ENCODE results near the gene ZCCHC7.

The ZCCHC7 gene

DNA sequence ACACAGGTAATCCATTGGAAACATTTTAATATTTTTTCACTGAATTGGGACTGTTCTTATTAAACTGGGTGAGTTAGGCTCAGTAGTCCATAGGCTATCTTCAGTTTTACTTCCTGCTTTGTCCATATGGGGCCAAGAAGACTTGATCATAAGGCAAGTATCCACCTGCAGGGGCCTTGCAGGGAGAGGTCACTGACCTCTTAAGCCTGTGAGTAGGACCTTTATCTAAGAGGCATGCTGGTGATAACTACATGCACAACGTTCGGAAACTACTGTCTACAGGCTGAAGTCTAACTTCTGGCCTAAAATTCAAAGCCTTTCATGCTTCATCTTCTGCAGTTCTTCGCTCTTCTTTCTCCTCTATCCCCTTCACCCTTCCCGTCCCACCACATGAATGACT is 242.1 kb downstream of the ZCCHC7 start:
- no peaks in the 10 kb centered on the region for H3K9me3 ChIP-seq (ENCODE audit: control insufficient read depth, insufficient read depth, low read length)
- H3K9ac ChIP-seq (ENCODE audit: low read depth, low read length) = no peak overlapping the region
- H3K4me3 ChIP-seq (ENCODE audit: low read depth, low read length) = no peak overlapping the region
- no peaks in the 10 kb centered on the region for H3K4me1 ChIP-seq (ENCODE audit: control insufficient read depth, insufficient read depth, low read length)
- no peak overlapping the region for H3K27ac ChIP-seq (ENCODE audit: low read depth, low read length)
- H3K27me3 ChIP-seq (ENCODE audit: control insufficient read depth, insufficient read depth, low read length) = no peaks in the 10 kb centered on the region
- H3K36me3 ChIP-seq (ENCODE audit: control insufficient read depth, insufficient read depth, low read length) = no peaks in the 10 kb centered on the region

DNA sequence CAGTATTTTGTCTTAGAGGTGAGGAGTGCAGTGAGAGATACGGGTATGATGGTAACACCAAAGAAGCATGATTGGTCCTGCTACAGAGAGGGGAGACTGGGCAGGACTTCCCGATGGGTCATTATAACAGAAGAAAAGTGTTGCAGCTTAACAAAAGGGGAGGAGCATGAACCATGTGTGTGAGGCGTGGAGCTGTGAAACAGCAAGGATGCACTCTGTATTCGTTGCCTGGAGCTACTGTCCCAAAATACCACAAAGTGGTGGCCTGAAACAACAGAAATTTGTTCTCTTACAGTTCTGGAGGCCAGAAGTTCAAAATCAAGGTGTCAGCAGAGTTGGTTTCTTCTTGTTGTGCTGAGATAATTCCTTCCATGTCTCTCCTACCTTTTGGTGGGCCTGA is 242.8 kb downstream of the ZCCHC7 start:
- no peak overlapping the region for H3K4me3 ChIP-seq (ENCODE audit: low read depth, low read length)
- H3K36me3 ChIP-seq (ENCODE audit: control insufficient read depth, insufficient read depth, low read length) = no peaks in the 10 kb centered on the region
- H3K9ac ChIP-seq (ENCODE audit: low read depth, low read length) = no peak overlapping the region
- no peak overlapping the region for H3K27ac ChIP-seq (ENCODE audit: low read depth, low read length)
- H3K9me3 ChIP-seq (ENCODE audit: control insufficient read depth, insufficient read depth, low read length) = no peaks in the 10 kb centered on the region
- no peaks in the 10 kb centered on the region for H3K4me1 ChIP-seq (ENCODE audit: control insufficient read depth, insufficient read depth, low read length)
- H3K27me3 ChIP-seq (ENCODE audit: control insufficient read depth, insufficient read depth, low read length) = no peaks in the 10 kb centered on the region

DNA sequence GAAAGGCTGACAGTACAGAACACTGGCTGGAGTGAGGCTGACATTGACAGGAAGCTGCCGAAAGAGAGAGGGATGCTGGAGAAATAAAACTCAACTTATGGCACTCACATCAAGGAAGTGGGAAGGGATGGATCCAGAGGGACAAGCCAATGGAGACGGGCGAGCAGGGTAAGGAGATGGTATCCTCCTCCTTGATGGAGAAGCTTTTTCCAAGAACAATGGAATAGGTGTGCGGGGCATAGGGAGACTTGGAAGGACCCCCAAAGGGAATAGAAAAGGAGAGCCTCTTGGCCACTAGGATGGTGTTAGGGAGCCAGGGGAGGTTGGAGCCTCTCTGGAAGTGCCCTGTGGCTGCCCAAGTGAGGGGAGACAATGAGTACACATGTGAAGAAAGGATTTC is 243.8 kb downstream of the ZCCHC7 start:
- H3K27ac ChIP-seq (ENCODE audit: low read depth, low read length) = no peak overlapping the region
- no peaks in the 10 kb centered on the region for H3K4me1 ChIP-seq (ENCODE audit: control insufficient read depth, insufficient read depth, low read length)
- H3K27me3 ChIP-seq (ENCODE audit: control insufficient read depth, insufficient read depth, low read length) = no peaks in the 10 kb centered on the region
- H3K36me3 ChIP-seq (ENCODE audit: control insufficient read depth, insufficient read depth, low read length) = no peaks in the 10 kb centered on the region
- no peaks in the 10 kb centered on the region for H3K9me3 ChIP-seq (ENCODE audit: control insufficient read depth, insufficient read depth, low read length)
- no peak overlapping the region for H3K4me3 ChIP-seq (ENCODE audit: low read depth, low read length)
- H3K9ac ChIP-seq (ENCODE audit: low read depth, low read length) = no peak overlapping the region

GRCh38 chr9:37364751-37365360 is 244.5 kb downstream of the ZCCHC7 start:
- H3K4me1 ChIP-seq (ENCODE audit: control insufficient read depth, insufficient read depth, low read length) = no peaks in the 10 kb centered on the region
- H3K27ac ChIP-seq (ENCODE audit: low read depth, low read length) = no peak overlapping the region
- no peak overlapping the region for H3K4me3 ChIP-seq (ENCODE audit: low read depth, low read length)
- H3K9ac ChIP-seq (ENCODE audit: low read depth, low read length) = no peak overlapping the region
- H3K27me3 ChIP-seq (ENCODE audit: control insufficient read depth, insufficient read depth, low read length) = no peaks in the 10 kb centered on the region
- no peaks in the 10 kb centered on the region for H3K9me3 ChIP-seq (ENCODE audit: control insufficient read depth, insufficient read depth, low read length)
- no peaks in the 10 kb centered on the region for H3K36me3 ChIP-seq (ENCODE audit: control insufficient read depth, insufficient read depth, low read length)

- no peaks in the 10 kb centered on the region for H3K9me3 ChIP-seq (ENCODE audit: control insufficient read depth, insufficient read depth, low read length)
- no peaks in the 10 kb centered on the region for H3K27me3 ChIP-seq (ENCODE audit: control insufficient read depth, insufficient read depth, low read length)
- no peak overlapping the region for H3K27ac ChIP-seq (ENCODE audit: low read depth, low read length)
- no peaks in the 10 kb centered on the region for H3K36me3 ChIP-seq (ENCODE audit: control insufficient read depth, insufficient read depth, low read length)
- no peak overlapping the region for H3K4me3 ChIP-seq (ENCODE audit: low read depth, low read length)
- 0 out of 2 replicates have a peak, but pooled peaks cover 6% of the 10 kb centered on the region for H3K4me1 ChIP-seq (ENCODE audit: control insufficient read depth, insufficient read depth, low read length)
- no peak overlapping the region for H3K9ac ChIP-seq (ENCODE audit: low read depth, low read length)
Observed at GRCh38 chr9:37369671-37370070, 249.3 kb downstream of the ZCCHC7 start.

DNA sequence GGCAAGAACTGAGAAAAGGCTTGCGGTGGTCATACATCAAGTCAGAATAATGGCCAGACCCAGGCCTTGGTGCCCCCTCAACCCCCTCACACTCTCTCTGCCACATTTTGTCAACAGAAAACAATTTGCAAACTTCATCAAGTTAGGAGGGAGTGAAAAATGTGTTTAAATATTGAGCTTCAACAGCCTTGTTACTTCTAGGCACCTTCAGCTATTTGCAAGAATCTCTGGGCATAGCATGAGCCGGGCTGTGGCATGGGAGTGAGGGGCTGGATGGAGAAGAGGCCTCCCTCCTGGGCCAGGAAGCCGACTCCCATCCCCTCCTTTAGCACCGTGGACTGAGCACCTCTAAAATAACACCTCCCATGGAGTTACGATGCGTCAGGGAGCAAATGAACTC is 249.9 kb downstream of the ZCCHC7 start:
- Histone ChIP-seq H3K9me3 (ENCODE audit: control insufficient read depth, insufficient read depth, low read length) (no peaks in the 10 kb centered on the region), H3K4me3 (ENCODE audit: low read depth, low read length) (no peak overlapping the region), H3K27me3 (ENCODE audit: control insufficient read depth, insufficient read depth, low read length) (no peaks in the 10 kb centered on the region), H3K36me3 (ENCODE audit: control insufficient read depth, insufficient read depth, low read length) (no peaks in the 10 kb centered on the region), H3K27ac (ENCODE audit: low read depth, low read length) (no peak overlapping the region), H3K9ac (ENCODE audit: low read depth, low read length) (no peak overlapping the region), H3K4me1 (ENCODE audit: control insufficient read depth, insufficient read depth, low read length) (0 out of 2 replicates have a peak, but pooled peaks cover 6% of the 10 kb centered on the region)

DNA sequence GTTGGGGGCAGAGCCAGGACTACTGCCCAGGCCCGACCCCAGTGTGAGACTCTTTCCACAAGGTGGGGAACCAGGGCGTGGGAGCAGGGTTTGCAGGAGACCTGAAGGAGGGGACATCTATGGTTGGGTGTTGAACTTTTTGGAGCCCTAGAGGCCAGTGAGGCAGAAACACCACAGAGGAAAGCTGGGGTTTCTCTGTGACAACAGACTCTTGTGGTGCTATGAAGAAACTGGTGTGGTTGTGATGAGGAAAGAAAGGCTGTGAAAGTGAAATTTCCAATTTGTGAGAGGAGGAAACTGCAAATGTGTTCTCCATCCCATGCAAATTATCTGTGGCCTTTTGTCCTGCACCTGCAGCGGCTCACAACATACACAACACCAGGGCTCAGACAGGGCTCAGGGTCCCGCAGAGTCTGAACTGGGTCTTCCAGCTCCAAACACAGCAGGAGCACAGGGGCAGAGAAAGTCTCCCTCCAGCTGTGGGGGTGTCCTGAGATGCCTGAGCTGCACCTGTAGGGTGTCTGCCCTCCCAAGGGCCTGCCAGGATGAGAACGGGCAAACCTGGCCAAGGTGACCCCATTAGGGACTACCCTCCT is 250.7 kb downstream of the ZCCHC7 start:
- Histone ChIP-seq H3K9me3 (ENCODE audit: control insufficient read depth, insufficient read depth, low read length) (no peaks in the 10 kb centered on the region), H3K27ac (ENCODE audit: low read depth, low read length) (no peak overlapping the region), H3K9ac (ENCODE audit: low read depth, low read length) (no peak overlapping the region), H3K4me3 (ENCODE audit: low read depth, low read length) (no peak overlapping the region), H3K36me3 (ENCODE audit: control insufficient read depth, insufficient read depth, low read length) (no peaks in the 10 kb centered on the region), H3K4me1 (ENCODE audit: control insufficient read depth, insufficient read depth, low read length) (0 out of 2 replicates have a peak, but pooled peaks cover 6% of the 10 kb centered on the region), H3K27me3 (ENCODE audit: control insufficient read depth, insufficient read depth, low read length) (no peaks in the 10 kb centered on the region)

DNA sequence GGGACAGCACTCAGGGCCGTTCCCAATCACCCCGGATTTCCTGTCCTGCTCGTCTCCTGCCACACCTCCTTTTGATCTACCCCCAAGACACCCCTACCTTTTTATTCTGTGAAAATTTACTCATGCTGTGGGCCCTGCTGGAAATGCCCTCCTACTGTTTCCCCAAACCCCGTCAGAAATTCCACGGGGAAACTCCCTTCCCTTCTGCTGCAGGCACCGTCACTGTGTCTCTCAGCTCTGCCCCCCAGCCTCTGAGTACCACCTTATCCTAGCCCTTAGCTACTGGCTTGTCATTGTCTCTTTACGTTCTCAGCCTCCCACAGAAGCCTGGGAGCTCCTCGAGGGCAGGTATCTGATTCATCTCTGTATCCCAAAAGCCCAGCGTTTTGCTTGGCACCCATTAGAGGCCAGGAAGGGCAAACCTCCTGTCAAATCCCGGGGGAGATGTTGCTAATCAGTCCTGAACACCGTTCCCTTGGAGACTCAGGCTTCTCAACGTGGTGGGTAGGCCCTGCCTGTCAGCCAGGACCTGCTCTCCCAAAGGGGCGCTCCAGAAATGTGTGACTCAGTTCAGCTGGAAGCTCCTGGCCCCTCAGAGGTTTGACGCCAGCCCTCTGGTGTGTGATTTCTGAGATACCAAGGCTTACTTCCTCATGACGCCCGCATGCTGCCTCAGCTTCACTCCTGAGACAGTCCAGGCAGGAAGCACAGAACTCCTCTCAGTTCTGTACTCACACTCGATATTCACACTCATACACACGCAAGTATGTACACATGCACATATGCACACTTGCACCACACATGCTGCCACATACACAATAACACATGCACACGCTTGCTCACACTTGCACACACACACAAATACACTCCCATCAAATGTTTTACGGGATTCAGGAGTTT is 251.4 kb downstream of the ZCCHC7 start:
- H3K9ac ChIP-seq (ENCODE audit: low read depth, low read length) = no peak overlapping the region
- no peaks in the 10 kb centered on the region for H3K27me3 ChIP-seq (ENCODE audit: control insufficient read depth, insufficient read depth, low read length)
- H3K9me3 ChIP-seq (ENCODE audit: control insufficient read depth, insufficient read depth, low read length) = no peaks in the 10 kb centered on the region
- no peak overlapping the region for H3K4me3 ChIP-seq (ENCODE audit: low read depth, low read length)
- 0 out of 2 replicates have a peak, but pooled peaks cover 6% of the 10 kb centered on the region for H3K4me1 ChIP-seq (ENCODE audit: control insufficient read depth, insufficient read depth, low read length)
- no peak overlapping the region for H3K27ac ChIP-seq (ENCODE audit: low read depth, low read length)
- H3K36me3 ChIP-seq (ENCODE audit: control insufficient read depth, insufficient read depth, low read length) = no peaks in the 10 kb centered on the region

- Histone ChIP-seq H3K4me1 (ENCODE audit: control insufficient read depth, insufficient read depth, low read length) (0 out of 2 replicates have a peak, but pooled peaks cover 6% of the 10 kb centered on the region), H3K36me3 (ENCODE audit: control insufficient read depth, insufficient read depth, low read length) (no peaks in the 10 kb centered on the region), H3K27ac (ENCODE audit: low read depth, low read length) (no peak overlapping the region), H3K4me3 (ENCODE audit: low read depth, low read length) (no peak overlapping the region), H3K27me3 (ENCODE audit: control insufficient read depth, insufficient read depth, low read length) (no peaks in the 10 kb centered on the region), H3K9ac (ENCODE audit: low read depth, low read length) (no peak overlapping the region), H3K9me3 (ENCODE audit: control insufficient read depth, insufficient read depth, low read length) (no peaks in the 10 kb centered on the region)
Observed at GRCh38 chr9:37372839-37373238, 252.5 kb downstream of the ZCCHC7 start.

GRCh38 chr9:37373621-37374020 is 253.2 kb downstream of the ZCCHC7 start:
- Histone ChIP-seq H3K9me3 (ENCODE audit: control insufficient read depth, insufficient read depth, low read length) (no peaks in the 10 kb centered on the region), H3K27me3 (ENCODE audit: control insufficient read depth, insufficient read depth, low read length) (no peaks in the 10 kb centered on the region), H3K27ac (ENCODE audit: low read depth, low read length) (no peak overlapping the region), H3K4me3 (ENCODE audit: low read depth, low read length) (no peak overlapping the region), H3K4me1 (ENCODE audit: control insufficient read depth, insufficient read depth, low read length) (0 out of 2 replicates have a peak, but pooled peaks cover 6% of the 10 kb centered on the region), H3K36me3 (ENCODE audit: control insufficient read depth, insufficient read depth, low read length) (no peaks in the 10 kb centered on the region), H3K9ac (ENCODE audit: low read depth, low read length) (no peak overlapping the region)

- Histone ChIP-seq H3K4me1 (ENCODE audit: control insufficient read depth, insufficient read depth, low read length) (0 out of 2 replicates have a peak, but pooled peaks cover 6% of the 10 kb centered on the region), H3K36me3 (ENCODE audit: control insufficient read depth, insufficient read depth, low read length) (no peaks in the 10 kb centered on the region), H3K9me3 (ENCODE audit: control insufficient read depth, insufficient read depth, low read length) (no peaks in the 10 kb centered on the region), H3K9ac (ENCODE audit: low read depth, low read length) (no peak overlapping the region), H3K4me3 (ENCODE audit: low read depth, low read length) (no peak overlapping the region), H3K27ac (ENCODE audit: low read depth, low read length) (no peak overlapping the region), H3K27me3 (ENCODE audit: control insufficient read depth, insufficient read depth, low read length) (no peaks in the 10 kb centered on the region)
Observed at GRCh38 chr9:37374892-37375291, 254.5 kb downstream of the ZCCHC7 start.

Data from HUES48 (cell line).